ENCODE results near the gene CIART.
"Not testable (repeated sequence)": the region's sequence is repeated elsewhere in the genome, so short reads cannot be mapped to it uniquely, and the experiment has no call there.

CIART gene, protein sequence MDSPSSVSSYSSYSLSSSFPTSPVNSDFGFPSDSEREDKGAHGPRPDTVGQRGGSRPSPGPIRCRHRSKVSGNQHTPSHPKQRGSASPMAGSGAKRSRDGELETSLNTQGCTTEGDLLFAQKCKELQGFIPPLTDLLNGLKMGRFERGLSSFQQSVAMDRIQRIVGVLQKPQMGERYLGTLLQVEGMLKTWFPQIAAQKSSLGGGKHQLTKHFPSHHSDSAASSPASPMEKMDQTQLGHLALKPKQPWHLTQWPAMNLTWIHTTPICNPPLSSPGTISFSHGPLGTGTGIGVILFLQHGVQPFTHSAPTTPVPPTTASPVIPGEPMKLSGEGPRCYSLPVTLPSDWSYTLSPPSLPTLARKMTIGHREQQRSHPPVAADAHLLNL

DNA sequence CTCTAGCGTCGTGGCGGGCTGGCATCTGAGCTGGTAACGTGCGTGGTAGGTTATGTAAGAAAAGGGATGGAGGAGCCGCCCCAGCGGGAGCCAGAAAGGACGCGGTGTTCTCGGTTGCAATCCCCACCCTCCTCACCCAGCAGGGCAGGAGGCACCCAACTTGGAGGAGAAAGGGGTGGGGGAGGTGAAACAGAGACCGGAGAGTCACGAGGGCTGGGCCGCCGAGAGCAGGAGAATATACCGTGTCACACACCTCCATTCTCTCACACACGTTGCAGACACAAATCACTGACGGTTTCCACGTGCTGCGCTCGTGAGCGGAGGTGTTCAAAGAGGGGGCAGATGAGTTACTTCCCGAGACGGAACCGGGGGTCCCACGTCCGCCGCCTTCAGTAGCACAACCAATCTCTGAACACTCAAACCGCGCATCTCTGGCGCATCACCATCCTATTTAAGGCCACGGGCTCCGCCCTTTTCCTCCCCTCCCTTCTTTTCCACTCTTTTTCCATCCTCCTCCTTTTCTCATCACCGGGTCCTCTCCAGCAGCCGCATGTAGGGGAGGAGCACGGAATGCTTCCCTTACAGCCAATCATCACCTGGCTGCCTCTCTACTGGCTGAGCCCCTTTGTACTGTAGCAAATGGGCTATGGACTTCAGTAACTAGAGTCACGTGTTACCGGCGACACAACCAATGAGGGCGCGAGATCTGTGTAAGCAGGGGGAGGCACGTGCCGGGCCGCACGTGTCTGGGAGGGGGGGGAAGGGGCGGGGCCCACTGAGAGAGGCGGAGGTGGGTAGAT is at the start of gene CIART:
CIART (plus strand) TSS at position 797 of the 800 bp plus-strand sequence. CDS start 714 bp downstream, outside the sequence.
- peak; percentile 61 to 69 for DNase-seq (ENCODE audit: low read depth in 2 of 2, low spot score in 1 of 2)

DNA sequence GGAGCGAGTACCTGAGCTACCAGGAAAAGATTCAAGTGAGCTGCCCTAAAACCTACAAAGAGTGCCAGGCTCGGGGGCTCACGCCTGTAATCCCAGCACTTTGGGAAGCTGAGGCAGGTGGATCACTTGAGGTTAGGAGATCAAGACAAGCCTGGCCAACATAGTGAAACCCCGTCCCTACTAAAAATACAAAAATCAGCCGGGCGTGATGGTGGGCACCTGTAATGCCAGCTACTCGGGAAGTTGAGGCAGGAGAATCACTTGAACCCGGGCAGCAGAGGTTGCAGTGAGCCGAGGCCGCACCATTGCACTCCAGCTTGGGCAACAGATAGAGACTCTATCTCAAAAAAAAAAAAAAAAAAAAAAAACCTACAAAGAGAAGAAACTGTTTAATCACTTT is 49.4 kb upstream of the CIART start:
- not testable (repeated sequence) for DNase-seq (ENCODE audit: low read depth in 2 of 2, low spot score in 1 of 2)

DNA sequence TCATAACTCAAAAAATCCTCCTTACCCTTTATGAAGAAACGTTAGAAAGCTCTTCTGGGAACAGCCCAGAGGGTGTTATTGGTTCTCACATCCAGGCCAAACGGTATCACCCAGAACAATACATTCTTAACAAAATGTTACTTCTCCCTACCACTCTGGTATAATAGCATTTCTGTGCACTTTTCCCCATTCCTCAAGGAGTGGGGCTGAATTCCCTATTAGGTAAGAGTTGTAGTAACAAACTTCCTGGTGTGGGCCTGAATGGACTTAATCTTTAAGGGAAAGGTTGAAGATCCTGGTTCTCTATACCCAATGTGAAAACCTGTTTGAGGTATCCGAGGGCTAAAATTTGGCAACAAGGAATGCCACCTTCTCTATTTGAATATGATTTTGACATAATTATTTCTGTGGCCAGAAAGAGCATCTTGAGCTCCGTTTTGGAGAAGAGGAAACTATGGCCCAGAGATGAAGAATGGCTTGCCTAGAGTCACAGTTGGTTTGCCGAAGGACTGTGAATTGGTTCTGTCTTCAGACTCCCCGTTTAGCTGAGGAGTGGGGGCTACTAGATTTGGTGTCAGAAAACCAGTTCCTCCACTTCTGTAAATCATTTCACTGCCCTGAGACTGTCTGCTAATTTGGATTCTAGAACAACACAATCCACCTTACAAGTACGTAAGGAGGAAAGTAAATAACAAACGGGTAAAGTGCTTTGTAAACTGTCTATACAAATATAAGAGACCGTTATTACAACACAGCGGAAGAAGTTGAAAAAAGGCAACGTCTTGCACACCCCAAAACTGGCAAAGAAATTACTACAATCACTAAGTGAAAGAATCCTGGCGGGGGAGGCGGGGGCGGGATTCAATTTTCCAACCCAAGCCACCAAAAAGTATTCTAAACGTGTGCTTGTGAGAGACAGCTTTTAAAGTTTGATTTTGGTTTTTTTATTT is 48.7 kb upstream of the CIART start:
- DNase-seq (ENCODE audit: low read depth in 2 of 2, low spot score in 1 of 2), result peak; percentile 44 to 62

DNA sequence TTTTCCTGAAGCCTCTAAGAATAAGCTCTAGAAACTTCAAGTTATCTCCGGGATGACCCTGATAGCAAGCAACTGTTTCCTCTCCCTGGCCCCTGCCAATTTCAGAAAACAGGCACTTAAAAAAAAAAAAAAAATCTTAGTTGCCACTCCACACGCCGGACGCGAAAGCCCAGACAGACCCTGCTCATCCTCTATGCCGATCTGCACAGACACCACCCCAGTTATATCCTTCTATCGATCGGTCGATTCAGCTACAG is 48.1 kb upstream of the CIART start:
- no peak for DNase-seq (ENCODE audit: low read depth in 2 of 2, low spot score in 1 of 2)

DNA sequence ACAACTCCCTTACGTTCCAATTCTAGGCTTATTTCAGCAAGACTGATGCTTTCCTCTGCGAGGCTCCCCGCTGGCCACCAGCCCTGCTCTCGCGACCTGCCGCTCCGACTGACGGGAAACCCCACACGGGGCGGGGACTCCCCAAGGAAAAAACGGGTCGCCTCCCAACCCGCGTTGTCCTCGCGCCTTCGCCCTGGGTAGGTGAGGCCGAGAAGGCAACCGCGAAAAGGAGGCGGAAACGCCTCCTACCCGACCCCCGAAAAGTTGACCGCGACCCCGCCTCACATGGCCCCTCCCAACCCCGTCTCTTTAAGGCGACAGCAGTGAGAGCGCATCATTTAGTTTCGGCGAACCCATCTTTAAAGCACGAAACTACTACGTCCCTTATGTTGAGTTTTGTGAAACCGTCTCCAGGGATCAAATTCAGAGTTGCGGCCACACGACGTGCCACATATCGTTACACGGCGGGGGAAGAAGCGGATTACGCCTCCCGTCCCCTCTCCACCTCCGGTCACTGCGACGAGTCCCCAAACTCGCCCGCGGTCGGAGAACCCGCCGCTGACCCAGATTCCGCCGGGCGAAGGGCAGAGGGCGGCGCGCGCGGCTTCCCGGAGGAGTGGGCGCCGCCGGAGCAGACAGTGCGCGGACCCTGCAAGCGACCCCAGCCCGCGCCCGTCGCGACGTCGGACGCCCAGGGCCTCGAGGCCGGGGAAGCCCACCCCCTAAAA is 47.6 kb upstream of the CIART start:
- peak; percentile 76 to 88 for DNase-seq (ENCODE audit: low read depth in 2 of 2, low spot score in 1 of 2)

DNA sequence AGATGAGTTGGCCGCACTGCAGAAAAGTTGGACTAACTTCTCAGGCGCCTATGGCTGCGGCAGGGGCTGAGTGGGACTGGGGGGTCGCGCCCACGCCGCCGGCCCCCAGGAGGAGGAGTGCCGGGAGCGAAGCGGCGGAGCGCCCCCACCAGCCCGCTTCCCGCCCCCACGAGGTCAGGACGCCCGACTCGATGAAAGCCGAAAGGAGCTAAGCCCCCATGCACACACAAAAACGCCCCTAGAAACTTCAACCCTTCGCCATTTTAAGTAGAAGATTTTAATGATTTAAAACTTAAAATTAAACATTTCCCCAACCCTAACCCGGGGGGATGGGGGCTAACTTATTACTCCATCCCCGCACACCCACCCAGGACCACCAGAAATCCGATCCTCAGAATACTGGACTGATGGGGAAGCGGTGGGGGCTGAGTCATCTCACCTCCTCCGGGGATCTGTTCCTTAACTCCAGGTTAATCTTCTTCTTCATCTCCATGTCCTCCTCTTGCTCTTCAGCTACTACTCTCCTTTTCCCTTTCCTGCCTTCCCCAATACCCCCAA is 47.0 kb upstream of the CIART start:
- no peak for DNase-seq (ENCODE audit: low read depth in 2 of 2, low spot score in 1 of 2)

DNA sequence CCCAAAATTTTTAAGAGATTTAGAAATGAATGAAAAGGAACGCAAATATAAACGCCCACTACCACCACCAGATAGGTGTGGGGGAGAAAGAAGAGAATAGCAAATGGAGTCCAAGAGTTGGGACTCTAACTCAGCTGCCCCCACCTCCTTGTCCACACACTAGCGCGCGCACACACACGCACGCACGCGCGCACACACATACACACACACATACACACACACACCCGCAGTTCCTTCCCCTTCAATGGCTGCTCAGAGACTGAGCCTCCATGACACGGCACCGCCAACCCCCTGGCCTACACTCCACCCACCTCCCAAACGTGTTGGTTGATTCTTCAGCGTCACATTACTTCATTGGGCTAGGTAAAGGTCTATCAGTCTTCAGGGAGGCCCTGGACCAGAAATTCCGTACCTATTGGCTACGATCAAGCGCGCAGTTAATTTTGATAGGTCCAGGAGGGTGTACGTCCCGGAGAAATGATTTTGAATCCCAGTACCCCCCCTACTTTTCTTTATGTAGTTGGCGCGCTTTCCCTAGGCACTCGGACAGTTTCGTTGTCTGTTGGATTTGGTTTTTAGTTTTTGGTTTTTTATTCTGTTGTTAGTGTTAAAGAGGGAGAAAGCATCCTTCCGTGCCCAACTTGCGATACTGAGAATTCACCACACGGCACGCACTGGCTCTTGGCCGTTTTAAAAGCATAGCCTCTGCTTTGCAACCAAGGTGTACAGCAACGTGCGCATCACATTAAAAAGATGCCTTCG is 46.3 kb upstream of the CIART start, which contains the start of gene ANP32E:
ANP32E (minus strand) TSS at position 261 of the 762 bp plus-strand sequence. CDS start 326 bp downstream, outside the sequence.
- peak; percentile 81 to 83 for DNase-seq (ENCODE audit: low read depth in 2 of 2, low spot score in 1 of 2)

DNA sequence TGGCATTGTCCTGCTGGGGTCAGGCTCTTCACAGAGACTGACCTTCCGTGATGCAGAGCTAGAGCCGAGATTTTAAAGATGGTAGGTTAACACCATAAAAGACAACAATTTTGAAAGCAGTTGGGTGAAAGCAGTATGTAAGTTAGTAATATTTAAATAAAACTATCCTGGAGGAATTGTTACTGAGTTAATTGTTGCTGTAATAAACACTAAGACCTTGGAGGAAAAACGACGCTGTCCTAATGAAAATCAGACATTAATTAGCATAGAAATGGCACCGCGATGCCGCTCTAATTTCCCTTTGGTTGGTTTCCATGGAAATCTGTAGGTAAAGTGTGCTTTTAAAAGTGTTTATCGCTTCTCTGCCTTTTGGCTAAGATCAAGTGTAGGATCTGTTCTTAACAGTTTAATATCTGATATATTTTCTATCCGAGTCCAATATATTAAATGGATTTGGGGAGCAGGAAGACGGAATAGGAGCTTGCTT is 45.7 kb upstream of the CIART start:
- DNase-seq (ENCODE audit: low read depth in 2 of 2, low spot score in 1 of 2), result no peak

DNA sequence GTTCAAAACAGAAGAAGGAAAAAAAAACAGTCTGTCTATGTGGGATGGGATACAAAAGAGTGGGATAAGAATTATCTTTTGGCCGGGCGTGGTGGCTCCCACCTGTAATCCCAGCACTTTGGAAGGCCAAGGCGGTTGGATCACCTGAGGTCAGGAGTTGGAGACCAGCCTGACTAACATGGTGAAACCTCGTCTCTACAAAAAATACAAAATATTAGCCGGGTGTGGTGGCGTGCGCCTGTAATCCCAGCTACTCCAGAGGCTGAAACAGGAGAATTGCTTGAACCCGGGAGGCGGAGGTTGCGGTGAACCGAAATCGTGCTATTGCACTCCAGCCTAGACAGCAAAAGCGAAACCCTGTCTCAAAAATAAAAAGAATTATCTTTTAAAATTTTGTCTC is 45.2 kb upstream of the CIART start:
- DNase-seq (ENCODE audit: low read depth in 2 of 2, low spot score in 1 of 2), result not testable (repeated sequence)

DNA sequence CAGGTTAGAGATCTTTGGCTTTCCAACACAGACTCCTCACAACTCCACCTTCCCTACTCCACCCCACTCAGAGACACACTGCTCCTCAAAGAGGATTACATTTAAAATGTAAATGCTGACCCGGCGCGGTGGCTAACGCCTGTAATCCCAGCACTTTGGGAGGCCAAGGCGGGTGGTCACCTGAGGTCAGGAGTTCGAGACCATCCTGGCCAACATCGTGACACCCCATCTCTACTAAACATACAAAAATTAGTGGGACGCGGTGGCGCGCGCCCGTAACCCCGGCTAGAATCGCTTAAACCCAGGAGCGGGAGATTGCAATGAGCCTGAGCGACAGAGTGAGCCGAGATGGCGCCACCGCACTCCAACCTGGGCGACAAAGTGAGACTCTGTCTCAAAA is 44.6 kb upstream of the CIART start:
- no peak for DNase-seq (ENCODE audit: low read depth in 2 of 2, low spot score in 1 of 2)

DNA sequence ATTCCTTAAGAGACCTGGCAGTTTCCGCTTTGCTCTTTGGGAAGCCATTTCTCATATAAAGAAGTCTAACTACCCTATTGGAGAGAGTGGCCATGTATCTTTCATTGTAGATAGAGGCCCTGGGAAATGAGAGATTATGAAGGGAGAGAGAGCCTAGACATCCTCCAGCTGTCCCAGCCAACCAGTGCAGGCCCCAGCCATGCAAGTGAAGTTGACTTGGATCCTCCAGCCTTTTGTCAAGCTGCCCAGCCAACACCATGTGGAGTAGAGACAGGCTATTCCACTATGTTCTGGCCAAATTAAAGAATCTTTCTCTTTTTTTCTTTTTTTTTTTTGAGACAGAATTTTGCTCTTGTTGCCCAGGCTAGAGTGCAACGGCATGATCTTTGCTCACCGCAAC is 39.4 kb upstream of the CIART start:
- DNase-seq (ENCODE audit: low read depth in 2 of 2, low spot score in 1 of 2), result no peak

DNA sequence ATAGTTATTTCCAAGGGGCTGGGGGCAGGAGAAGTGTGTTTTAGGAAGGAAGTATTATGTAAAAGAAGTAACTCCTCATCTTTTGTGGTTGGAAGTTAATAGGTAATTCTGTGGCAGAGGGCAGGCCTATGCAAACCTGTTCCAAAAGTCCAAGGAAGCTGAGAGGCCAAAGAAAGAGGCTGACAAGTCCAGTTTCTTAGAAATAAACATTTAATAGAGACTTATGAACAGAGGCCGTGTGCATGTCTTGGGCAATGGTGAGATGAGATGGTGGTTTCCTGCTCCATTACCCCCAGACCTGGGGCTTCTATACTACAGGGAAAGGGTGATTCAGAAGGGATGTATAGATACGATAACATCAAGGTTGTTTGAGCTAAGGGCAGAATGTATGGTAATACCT is 32.4 kb upstream of the CIART start:
- no peak for DNase-seq (ENCODE audit: low read depth in 2 of 2, low spot score in 1 of 2)

DNA sequence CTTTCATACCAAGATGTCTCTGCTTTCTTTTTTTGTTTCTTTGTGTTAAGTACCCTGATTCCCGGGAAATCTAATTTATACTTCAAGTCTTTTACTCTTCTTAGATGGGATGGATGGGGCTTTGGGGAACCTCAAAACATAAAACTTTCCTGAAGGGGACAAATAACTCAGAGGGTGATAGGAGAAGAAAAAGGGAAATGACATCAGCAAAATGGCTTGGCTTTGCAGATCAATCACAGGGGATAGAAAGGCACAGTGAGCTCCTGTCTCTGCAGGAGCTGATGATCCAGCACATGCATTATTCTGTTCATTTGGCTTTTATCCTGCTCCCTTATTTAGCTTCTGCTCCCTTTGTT is 26.2 kb upstream of the CIART start:
- DNase-seq (ENCODE audit: low read depth in 2 of 2, low spot score in 1 of 2), result no peak

DNA sequence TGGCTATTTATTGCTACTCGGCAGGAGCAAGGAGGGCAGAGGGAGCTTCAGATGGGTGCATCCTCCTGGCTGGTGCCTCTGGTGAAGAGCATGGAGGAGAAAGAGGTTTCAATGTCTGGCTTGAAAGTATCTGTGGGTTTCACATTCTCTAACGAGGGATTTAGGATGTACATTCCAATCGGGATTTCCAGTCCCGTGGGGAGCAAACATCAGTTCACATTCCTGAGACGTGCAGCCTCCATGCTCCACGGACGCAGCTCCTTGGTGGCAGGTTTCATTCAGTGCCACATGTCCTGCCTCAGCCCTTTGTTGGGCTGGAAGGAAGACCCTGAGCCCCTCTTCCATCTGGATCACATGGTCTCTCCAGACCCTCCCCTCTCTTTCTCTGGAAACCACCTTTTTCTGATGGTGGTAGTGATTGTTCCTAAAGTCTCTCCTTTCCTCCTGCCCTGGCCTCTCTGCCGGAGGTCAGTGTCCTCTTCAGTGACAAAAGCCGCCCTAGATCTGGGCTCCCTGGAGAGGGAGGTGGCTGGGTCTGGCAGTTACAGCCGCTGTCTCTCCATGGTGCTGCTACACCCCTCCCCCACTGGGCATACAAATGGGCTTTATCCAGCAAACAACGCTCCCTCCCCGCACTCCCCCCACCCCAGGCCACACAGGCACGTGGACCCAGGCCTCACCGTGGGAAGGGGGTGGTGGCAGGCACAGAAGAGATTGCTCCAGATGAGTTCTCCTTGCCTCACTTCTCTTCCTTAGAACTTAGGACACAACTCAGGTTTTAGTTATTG is 25.6 kb upstream of the CIART start:
- DNase-seq (ENCODE audit: low read depth in 2 of 2, low spot score in 1 of 2), result no peak

DNA sequence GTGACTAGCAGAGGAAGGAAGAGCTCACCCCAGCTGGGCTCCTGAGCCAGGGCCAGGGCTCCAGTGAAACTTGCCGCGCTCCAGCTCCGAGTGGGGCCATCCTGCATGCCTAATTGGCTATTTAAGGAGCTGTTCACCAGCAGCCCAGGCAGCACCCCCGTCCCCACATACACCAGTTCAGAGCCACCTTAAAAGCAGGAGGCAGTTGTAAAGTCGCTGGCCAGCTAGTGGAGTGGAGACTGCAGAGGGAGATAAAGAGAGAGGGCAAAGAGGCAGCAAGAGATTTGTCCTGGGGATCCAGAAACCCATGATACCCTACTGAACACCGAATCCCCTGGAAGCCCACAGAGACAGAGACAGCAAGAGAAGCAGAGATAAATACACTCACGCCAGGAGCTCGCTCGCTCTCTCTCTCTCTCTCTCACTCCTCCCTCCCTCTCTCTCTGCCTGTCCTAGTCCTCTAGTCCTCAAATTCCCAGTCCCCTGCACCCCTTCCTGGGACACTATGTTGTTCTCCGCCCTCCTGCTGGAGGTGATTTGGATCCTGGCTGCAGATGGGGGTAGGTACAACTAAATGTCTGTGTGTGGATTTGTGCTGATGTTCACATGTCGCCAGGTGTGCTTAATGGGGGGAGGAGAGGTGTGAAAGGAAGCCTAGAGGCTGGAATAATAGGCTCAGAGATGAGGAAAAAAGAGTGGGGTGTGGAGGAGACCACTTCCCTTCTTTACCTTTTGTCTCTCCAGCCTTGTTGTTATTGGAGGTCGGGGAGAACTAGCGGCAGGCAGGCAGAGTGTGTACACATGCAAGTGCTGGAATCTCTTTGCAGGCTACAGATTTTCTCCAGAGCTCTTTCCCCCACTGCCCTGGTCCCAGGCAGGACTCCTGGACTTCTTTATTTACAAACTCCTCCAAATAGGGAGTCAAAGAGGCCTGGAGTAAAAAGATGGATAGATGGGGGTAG is 24.4 kb upstream of the CIART start, which contains the start of gene CA14:
CA14 (plus strand) TSS at position 151 of the 962 bp plus-strand sequence; CDS start at position 506, 355 bp downstream.
- DNase-seq (ENCODE audit: low read depth in 2 of 2, low spot score in 1 of 2), result no peak

DNA sequence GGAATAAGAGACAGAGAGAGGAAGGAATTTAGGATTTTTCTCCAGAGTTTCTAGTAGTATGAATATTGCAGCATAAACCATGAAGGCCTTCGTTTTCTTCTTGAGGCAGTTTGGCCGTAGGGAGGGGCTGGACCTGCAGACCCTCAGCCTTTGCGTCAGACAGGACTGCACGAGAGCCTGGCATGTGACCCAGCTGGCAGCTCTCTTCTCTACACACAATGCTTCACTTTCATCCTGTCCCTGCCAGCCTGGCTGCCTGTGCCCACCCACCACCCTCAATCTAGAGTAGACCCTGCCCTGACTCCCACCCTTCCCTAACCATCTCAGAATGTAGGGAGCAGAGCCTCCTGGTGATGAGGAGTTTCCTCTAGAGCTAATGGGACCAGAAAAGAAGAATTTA is 23.1 kb upstream of the CIART start:
- DNase-seq (ENCODE audit: low read depth in 2 of 2, low spot score in 1 of 2), result no peak
